Left ventricle myocardium inferior (tissue), 1 donor: ENCODE data around the gene ARL5C. TPM values are rescaled to one million over a fixed set of nuclear protein-coding genes. Genes with fewer than 3 reads are reported as not detected.
"Not testable (repeated sequence)": the region's sequence is repeated elsewhere in the genome, so short reads cannot be mapped to it uniquely, and the experiment has no call there.

ENCODE experiments used
- DNase-seq: peaks from one replicate; pipeline ENCODE4 v3.0.0-alpha.2; 2020
- H3K27ac ChIP-seq: fragments of 200-600 bp; replicated peaks from 2 replicates; pipeline ENCODE4 v1.8.0; 2021
- H3K27me3 ChIP-seq: fragments of 200-600 bp; 2 replicates; pipeline ENCODE4 v1.8.0; 2021; ENCODE audit warnings: low read depth
- H3K36me3 ChIP-seq: fragments of 200-600 bp; 2 replicates; pipeline ENCODE4 v1.8.0; 2021
- H3K4me1 ChIP-seq: fragments of 200-600 bp; 2 replicates; pipeline ENCODE4 v1.8.0; 2021
- H3K4me3 ChIP-seq: fragments of 200-600 bp; 2 replicates; pipeline ENCODE4 v1.8.0; 2021; ENCODE audit warnings: mild to moderate bottlenecking, moderate library complexity
- H3K9me3 ChIP-seq: fragments of 200-600 bp; replicated peaks from 2 replicates; pipeline ENCODE4 v1.8.0; 2021
- CTCF ChIP-seq: fragments of 200-600 bp; IDR thresholded peaks from 2 replicates; pipeline ENCODE4 v1.8.0; 2021; ENCODE audit warnings: antibody characterized with exemption, mild to moderate bottlenecking, borderline replicate concordance
- intact Hi-C: fragments of 100-400 bp; cut with micrococcal nuclease; formaldehyde crosslinking; loops from one replicate; pipeline ENCODE4 v1.11.0; 2022
- total RNA-seq: library from RNA; stranded (reverse); fragmentation: NEBNext Ultra II Directional; extraction: Animal tissue kit (Norgen Biotek cat#: 25700); gene quantifications from one replicate; pipeline ENCODE4 v1.2.1, GENCODE V29; 2021
- donor health status: DM: no; HTN: yes; CAD: no; lungs with severe emphysema.

Gene ARL5C
- total RNA-seq, 1 donor from 2014 or later = not detected

- peaks cover 4% of the 10 kb centered on the region for H3K9me3 ChIP-seq
- peaks cover 4% of the 10 kb centered on the region for H3K27me3 ChIP-seq
- peaks cover 3% of the 10 kb centered on the region for H3K36me3 ChIP-seq
- no peak overlapping the region for H3K4me3 ChIP-seq
- TF ChIP-seq CTCF = no peak
- DNase-seq = no peak
- intact Hi-C loops = no loop called here
- H3K4me1 ChIP-seq = peaks cover 17% of the 10 kb centered on the region
- H3K27ac ChIP-seq = no peak overlapping the region
Observed at GRCh38 chr17:39171933-39172332, 6.0 kb upstream of the ARL5C start.

- TF ChIP-seq CTCF = no peak
- Histone ChIP-seq H3K4me1 (peaks cover 31% of the 10 kb centered on the region), H3K27me3 (peaks cover 4% of the 10 kb centered on the region), H3K27ac (no peak overlapping the region), H3K9me3 (peaks cover 4% of the 10 kb centered on the region), H3K4me3 (no peak overlapping the region), H3K36me3 (no peaks in the 10 kb centered on the region)
- DNase-seq = no peak
- intact Hi-C loops = no loop called here
Observed at GRCh38 chr17:39170558-39170957, 4.6 kb upstream of the ARL5C start.

- DNase-seq = no peak
- TF ChIP-seq CTCF = no peak
- Histone ChIP-seq H3K4me3 (no peak overlapping the region), H3K27me3 (peaks cover 4% of the 10 kb centered on the region), H3K9me3 (peaks cover 4% of the 10 kb centered on the region), H3K27ac (no peak overlapping the region), H3K36me3 (no peaks in the 10 kb centered on the region), H3K4me1 (peaks cover 34% of the 10 kb centered on the region)
- intact Hi-C loops = no loop called here
Observed at GRCh38 chr17:39170109-39170508, 4.1 kb upstream of the ARL5C start.

GRCh38 chr17:39169518-39169917 is 3.6 kb upstream of the ARL5C start:
- DNase-seq = no peak
- no peak for TF ChIP-seq CTCF
- no peaks in the 10 kb centered on the region for H3K36me3 ChIP-seq
- H3K27ac ChIP-seq = no peak overlapping the region
- peaks cover 4% of the 10 kb centered on the region for H3K9me3 ChIP-seq
- H3K4me3 ChIP-seq = no peak overlapping the region
- intact Hi-C loops = loop anchor here (10.0 kb wide), 1 partner anchor 75 kb away; no protein-coding TSS in a partner anchor
- H3K27me3 ChIP-seq = peaks cover 4% of the 10 kb centered on the region
- peaks cover 32% of the 10 kb centered on the region for H3K4me1 ChIP-seq

- Histone ChIP-seq H3K27ac (no peak overlapping the region), H3K4me1 (peaks cover 36% of the 10 kb centered on the region), H3K4me3 (no peak overlapping the region), H3K9me3 (peaks cover 4% of the 10 kb centered on the region), H3K36me3 (no peaks in the 10 kb centered on the region), H3K27me3 (peaks cover 2% of the 10 kb centered on the region)
- no peak for TF ChIP-seq CTCF
- no peak for DNase-seq
- intact Hi-C loops = loop anchor here (10.0 kb wide), 1 partner anchor 76 kb away; no protein-coding TSS in a partner anchor
Observed at GRCh38 chr17:39169101-39169500, 3.1 kb upstream of the ARL5C start.

GRCh38 chr17:39168503-39168902 is 2.5 kb upstream of the ARL5C start:
- peaks cover 40% of the 10 kb centered on the region for H3K4me1 ChIP-seq
- H3K36me3 ChIP-seq, H3K9me3 ChIP-seq, H3K4me3 ChIP-seq, DNase-seq, H3K27me3 ChIP-seq, H3K27ac ChIP-seq: not testable (repeated sequence)
- intact Hi-C loops = loop anchor here (10.0 kb wide), 1 partner anchor 76 kb away; no protein-coding TSS in a partner anchor
